ENCODE data around the gene PVALEF.

PVALEF gene

DNA sequence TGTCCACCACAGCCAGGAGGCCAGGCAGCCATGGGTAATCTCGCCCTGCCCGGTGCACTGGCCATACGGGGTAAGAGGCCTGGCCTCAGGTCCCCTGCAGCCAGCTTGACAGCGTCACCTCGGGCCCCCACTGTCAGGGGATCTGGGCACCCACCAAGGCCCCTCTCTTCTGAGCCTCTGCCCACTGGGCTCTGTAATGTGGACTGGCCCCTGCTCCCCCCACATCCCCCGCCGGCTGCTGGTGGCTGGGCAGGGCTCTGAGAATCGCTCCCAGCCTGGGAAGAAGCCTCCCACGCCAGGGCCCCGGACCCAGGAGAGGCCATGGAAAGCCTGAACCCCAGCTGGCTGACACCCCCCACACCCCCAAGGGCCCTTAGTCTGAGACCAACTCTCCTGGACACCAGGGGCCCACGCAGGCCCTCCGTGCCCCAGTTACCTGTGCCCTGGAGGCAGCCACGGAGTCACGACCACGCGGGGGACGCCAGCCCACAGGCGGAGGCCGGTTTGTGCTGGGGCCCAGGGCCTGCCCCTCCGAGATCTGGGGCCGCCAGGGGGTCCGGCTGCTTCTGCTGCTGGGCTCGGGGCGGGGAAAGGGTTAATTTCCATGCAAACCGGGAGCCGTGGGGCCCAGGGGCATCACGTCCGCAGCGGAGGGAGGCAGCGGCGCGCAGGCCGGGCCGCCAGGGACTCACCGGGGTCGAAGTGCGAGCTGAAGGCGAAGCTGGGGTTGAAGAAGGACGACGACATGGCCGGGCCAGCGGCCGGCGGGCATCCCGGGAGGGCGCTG, at the start of gene PVALEF:
PVALEF (plus strand) TSS at position 262 of the 787 bp plus-strand sequence. CDS start 15,720 bp downstream, outside the sequence.
- DNase-seq, result no peak

DNA sequence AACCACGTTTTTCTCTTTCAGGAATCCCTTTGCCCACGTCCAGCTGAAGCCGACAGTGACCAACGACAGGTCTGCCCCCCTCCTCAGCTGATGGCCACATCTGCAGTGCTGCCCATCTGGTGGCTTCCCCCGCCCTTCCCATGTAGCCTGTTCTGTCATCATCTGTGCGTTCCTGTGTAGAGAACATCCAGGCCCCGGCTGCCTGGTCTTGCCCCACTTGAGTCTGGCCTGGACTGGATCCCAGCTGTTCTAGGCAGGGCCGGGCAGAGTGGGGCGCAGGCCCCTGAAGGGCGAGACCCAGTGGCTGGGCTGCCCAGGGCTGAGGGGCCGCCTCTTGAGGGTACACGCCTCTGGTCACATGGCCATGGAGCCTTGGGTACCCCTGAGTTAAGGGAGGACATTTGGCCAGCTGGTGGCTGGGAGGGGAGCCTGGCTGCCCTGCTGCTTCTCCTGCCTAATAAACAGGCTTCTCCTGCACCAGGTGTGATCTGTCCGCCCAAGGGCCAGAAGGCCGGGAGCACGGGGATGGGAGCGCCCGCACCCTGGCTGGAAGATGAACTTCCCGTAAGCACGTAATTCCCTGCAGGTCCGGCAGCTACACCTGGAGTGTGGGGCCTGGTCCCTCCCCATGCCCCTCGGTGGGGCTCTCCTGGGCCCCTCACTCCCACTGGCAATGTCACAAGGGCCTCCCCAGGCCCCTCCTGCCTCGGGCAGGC, 49.4 kb upstream of the PVALEF start:
- no peak for DNase-seq

DNA sequence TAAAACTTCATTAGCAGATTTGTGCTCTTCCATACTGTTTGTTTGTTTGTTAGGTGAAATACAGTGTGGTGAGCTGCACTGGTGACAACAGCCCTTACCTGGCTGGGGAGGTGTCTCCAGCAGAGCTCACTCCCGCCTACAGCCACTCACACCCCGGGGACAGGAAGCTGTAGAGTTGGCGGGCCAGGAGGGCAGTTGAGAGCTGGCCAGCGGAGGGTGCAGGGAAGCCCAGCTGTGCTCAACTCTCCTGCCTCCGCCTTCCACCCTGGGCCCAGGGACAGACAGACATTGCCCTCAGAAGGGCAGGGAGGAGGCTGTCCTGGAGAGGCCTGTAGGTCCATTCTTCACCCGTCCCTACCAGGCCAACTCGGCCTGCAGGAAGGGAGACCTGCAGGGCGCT, 48.6 kb upstream of the PVALEF start:
- DNase-seq, result no peak

DNA sequence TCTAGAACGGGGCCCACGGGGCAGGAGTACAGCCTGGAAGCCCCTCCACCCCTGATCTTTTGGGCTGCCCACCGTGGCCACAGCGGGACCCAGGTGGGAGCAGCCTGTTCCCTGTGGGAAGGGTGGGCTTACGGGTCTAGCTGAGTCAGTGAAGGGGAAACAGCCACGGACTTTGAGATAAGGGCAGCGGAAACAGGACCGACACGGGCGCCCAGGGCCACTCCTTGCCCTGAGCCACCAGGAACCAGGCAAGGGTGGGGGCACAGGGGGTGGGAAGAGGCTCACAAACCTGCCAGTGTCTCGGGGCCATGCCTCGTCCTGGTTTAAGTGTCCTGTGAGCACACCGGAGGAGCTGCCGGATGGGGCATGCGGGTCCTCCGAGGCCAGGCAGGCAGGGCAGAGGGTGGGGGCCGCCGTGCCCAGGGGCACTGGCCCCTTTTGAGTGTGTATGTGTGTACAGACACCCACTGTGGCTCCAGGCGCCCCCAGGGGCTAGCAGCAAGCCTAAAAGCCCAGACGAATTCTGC, 47.6 kb upstream of the PVALEF start:
- DNase-seq, result no peak

DNA sequence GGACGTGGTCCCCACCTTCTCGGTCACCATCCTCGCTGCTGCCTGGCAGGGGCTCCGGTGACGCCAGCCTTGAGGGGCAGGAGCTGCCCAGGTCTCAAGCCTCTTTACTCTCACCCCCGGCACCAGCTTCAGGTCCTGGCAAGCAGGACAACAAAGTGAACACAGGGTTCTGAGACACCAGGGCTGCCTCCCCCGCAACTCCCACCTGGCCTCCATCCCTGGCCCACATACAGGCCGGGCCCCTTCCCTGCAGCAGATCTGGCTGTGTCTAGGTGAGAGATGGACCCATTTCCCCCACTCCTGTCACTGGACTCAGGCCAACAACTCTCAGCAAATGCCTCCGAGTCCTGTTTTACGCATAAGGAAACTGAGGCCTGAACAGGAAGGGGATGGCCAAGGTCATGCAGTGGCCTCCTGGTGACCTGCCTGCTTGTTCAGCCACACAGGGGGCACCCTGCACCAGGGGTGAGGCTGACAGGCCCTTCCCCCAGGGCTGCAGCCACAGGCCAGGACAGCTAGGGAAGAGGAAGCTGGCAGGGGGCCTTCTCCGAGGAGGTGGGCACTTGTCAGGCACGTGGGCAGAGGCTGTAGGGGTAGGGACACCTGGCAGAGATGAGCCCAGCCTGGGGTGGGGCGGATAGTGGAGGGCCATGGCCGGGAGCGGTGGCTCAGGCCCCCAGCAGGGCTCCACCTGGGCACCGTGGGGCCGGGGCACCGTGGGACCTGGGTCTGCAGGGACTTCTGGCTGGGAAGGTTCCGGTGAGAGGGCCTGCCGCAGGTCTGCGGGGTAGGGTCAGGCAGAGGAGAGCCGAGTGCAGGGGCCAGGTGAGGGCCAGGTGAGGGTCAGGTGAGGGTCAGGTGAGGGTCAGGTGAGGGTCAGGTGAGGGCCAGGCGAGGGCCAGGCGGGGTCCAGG, 46.7 kb upstream of the PVALEF start:
- DNase-seq, result no peak

DNA sequence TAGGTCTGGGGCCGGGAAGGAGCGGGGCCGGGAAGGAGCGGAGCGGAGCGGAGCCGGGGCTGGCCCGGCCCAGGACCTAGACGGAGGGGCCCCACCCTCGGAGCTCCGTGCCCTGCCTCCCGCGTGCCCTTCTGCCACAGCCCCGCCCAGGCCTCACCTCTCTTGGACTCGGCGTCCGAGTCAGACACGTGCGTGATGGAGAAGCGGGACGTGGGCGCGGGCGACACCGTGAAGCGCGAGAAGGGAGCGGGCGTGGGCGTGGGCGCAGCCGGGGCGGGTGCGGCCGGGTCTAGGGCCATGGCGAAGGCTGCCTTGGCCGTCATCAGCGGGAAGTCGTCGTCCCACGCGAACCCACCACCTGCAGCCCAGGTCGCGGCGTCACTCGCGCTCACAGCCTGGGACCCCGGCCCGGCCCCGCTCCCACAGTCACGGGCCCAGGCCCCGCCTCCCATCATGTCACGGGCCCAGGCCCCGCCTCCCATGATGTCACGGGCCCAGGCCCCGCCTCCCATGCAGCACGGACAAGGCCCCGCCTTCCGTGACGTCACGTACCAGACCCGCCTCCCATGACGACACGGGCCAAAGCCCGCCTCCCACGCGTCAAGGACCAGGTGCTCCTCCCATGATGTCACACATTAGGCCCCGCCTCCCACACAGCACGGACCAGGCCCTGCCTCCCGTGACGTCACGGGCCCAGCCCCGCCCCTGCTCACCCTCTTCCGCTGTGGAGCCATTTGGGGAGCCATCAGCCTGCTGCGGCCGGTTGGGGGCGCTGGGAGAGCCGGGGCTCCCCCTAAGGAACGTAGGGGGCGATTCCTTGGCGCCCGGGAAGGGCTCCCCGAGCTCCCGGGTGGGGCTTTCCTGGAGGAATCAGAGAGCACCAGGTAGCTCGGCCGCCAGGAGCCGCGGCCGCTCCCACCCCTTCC, 45.8 kb upstream of the PVALEF start:
- peak in 1 of 2 donors; percentile 87 for DNase-seq

DNA sequence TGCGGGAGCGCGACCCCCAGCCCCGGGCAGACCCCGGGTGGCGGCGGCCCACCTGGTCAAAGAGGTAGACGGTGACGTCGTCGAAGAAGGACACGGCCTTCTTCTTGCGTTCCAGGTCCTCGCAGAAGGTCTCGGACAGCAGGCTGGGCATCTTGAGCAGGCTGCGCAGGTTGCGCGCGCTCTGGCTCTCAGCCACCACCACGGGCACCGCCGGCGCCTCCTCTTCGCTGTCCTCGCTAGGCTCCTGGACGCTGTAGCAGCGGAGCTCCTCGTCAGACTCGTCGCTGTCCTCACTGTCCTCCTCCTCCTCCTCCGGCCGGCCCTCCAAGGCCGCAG, 45.2 kb upstream of the PVALEF start:
- no peak for DNase-seq

DNA sequence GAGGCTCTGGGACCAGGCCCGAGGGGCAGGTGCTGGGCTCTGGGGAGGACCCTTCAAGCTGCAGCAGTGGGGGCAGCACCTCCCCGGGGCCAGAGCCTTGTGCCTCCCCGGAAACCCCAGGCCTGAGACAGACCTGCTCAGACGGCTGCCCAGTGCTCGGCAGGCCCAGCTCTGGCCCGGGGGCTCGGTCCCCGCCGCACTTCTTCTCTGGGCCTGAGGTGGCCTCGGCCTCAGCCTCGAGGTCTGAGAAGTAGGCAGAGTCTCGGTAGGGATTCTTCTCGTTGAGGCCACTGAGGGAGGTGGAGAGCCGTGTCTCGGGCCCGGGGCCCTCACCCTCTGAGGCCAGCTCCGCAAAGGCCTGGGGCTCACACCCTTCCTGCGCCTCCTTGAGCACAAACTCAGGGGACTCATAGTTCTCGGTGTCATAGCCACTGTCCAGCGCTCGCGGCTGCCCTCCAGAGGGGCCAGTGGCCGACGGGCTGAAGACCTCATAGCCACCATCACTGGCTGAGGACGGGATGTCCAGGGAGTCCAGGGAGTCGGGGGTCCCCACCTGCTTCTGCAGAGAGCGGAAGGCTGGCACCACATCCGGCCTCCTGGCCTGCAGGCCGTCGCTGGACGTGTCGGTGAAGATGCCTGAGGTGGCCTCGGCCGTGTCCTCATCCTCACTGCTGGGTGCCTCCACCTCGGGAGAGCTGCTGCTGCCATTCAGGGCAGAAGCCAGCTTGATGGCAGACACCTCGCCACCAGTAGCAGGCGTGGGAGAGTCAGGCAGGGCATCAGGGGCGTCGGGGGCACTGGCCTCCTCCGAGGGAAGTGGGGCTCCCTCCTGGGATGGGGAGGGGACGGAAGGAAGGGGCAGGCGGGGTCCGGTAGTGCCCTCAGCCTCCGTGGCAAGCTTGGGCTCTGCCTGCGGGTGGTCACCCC, 44.3 kb upstream of the PVALEF start:
- no peak for DNase-seq

DNA sequence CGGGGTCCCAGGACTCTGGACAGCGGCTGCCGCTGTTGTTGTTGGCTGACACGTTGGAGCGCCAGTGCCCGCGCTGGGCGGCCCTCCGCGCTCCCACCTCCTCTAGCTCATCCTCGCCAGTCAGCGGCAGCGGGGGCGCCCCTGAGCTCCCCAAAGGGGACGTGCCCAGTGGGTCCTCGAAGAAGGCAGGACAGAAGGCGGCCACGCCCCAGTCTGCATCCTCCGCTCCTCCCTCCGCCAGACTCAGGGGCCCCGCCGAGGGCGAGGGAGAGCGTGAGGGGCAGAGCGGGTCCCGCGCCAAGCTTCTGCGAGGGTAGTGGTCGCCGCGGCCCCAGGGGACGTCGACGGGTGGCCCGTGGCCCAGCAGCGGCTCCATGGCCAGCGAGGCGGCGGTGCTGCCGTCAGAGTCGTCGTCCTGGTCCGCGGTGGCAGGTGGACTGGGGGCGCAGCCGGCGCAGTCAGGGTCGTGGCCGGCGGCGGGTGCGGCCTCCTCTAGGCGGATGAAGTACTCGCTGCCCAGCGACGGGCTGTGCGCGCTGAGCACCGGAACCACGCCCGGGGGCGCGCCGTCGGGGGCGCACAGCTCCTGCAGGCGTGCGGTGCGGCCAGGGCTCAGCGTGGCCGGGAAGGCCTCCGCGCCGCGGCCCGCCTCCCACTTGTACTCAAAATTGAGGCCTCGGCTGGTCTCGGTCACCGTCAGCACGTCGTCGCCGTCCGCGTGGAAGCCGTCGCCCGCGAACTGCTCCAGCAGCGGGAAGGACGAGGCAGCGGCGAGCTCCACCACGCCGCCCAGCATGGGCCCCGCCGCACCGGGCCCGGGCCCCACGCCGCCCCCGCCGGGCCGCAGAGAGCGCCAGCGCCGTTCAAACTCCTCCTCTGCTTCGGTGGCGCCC, 43.2 kb upstream of the PVALEF start:
- no peak for DNase-seq

DNA sequence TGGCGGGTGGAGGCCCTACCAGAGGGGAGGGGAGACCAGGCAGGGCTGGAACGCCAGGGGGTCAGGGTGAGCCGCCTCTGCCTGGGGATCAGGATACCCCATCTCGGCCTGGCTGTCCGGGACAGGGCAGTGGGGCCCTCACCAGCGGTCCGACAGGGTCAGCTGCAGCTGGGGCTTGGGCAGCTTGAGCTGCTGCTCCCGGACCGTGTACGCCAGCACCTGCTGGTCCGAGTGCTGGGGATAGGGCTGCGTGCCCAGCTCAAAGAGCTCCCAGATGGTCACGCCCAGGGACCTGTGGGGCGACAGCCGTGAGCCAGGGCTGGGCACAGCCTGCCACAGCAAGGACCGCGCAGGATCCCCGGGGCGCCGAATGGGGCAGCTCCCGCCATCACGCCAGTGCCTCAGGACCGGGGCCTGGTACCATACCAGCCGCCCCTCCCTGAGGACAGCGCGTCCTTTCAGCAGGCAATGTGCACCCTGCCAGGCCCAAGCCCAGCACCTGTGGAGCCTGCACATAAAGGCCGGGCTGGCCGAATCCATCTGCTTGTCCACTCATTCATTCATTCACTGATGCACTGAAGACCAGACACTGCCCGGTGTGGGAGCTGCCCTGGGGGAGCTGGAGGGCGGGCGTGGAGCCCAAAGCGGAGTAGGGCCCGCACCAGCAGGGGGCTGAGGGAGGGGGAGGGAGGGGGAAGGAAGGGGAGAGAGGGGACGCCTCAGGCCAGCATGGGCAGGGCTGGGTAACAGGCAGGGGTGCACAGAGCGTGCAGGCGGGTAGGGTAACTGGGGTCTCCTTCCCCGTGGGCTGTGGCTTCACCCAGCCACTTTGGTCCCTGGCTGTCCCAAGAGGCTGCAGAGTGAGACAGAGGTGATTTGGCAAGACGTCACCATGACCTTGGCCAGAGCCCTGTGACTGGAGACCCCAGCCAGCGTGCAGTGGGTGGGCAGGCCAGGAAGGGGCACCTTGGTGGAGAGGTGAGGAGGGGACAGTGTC, 42.0 kb upstream of the PVALEF start:
- no peak for DNase-seq

DNA sequence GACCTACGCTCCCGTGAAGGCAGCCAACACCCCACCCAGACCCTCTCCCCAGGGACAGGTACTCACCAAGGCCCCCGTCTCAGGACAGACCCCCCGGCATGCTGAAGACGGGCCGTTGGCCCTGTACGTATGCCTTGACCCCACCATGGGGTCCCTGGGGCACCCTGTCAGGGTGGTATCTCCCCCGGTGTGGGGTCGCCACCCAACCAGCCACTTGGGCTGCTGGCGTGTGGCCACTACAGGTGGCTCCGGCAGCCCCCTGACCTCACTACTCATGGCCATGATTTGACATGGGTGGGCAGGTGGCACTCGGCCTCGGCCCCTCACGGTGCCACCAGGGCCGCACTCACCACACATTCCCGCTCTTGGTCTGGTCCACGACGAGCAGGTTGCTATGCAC, 40.9 kb upstream of the PVALEF start:
- DNase-seq, result no peak

DNA sequence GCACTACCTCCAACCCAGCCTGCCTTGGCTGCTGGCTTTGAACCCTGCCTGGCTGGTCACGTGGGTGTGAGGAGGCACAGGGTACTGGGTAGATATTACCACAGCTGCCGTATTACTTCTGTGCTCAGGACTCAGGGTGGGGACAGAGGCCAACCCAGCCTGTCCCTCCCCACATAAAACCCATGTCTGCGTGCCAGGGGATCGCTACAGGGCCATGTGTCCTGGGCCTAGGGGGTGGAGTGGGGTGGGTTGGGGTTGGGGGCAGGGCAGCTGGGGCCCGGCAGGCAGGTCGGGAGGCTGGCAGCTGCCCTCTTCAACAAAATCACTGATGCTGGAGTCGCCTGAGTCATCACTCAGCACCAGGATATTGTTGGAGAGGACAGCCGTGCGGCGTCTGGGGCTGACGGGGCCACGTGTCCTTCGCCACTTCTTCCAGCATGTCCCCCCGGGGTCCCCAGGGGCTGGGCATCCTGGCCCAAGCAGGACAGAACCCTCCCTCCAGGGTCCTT, 39.7 kb upstream of the PVALEF start:
- no peak for DNase-seq

DNA sequence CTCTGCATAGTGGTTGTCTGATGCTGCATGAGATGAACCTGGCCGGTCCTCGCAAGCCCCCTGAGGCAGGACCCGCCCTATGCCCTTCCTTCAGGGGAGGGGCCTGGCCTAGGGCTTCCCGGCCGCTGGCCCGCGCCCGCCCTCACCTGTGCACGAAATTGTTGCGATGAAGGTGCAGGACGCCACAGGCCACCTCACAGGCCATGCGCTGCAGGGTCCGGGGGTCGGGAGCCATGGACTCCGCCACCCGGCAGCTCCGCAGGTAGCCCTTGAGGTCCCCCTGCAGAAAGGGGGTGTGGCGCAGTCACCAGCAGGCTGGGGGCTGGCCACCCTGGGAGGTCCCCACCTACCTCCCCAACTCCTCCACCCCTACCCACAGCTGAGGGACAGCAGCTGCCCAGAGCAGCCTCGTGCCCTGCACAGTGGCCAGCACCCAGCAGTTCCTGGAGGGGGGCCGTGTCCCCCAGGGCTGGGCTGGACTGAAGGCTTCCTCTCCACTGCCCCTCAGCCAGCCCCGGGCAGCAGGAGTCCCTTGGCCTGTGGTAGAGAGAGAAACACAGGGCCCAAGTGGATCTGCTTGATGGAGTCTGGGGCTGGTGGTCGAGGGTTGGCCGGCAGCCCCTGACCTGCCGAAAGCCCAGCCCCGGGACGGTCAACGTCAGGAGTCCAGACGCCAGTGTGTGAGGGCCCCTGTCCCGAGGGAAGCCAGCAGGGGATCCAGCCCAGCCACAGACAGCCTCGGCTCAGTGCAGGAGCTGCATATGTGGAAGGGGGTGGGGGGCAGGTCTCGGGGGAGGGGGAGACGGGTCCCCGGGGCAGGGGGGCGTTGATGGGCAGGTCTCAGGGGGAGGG, 38.8 kb upstream of the PVALEF start:
- DNase-seq, result no peak

DNA sequence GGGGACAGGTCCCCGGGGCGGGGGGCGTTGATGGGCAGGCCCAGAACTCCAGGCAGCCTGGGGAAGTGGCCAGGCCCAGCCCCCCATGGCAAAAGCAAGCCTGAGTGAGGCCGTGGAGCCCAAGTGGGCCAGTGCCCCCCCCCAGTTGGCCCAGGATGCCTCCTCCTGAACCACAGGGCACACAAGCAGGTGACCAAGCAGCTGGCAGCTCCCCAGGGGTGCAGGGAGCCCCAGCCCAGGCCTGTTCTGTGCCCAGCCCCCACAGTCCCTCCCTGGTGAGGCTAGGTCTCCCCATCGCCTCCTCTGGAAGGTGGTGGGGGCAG, 38.2 kb upstream of the PVALEF start:
- no peak for DNase-seq

DNA sequence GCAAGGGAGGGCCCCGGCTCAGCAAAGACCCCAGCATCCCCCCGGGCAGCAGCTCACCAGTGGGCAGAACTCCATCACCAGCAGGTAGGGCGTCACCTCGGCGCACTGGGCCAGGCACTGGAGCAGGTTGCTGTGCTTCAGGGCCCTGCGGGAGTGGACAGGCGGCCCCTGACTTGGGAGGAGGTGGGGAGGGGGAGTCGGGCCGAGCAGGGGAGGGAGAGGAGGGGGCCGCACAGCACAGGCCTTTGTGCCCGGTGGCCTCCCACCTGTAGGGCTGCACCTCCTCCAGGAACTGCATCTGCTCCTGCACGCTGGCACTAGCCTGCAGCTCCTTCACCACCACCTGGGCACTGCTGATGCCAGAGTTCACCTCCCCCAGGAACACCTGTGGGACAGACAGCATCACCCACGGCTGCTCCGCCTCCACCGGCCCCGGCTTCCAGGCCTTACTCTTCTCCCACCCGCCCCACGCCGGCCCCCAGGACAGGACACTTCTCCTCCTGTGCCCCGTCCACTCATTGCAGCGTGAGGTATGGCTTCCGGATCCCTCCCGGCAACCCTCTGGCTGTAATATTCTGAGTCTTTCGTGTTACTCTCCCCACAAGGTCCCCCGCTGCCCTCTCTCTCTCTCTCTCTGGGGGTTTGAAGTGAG, 37.7 kb upstream of the PVALEF start:
- DNase-seq, result no peak

DNA sequence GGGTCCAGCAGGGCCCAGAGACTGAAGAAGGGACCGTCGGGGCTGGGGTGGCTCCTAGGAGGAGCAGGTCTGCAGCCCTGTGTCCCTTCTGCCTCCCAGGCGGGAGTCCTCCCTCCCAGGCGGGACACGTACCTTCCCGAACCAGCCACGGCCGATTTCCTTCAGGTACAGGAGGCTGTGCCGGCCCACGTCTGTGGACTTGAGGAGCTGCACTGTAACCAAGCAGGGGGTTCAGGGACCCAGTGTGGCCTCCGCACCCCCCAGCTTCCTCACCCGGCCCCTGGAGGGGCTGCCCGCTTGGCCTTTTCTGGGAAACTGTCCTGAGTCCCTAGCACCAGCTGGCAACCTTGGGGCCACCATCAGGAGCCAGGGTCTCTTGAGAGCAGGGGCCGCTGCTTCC, 37.0 kb upstream of the PVALEF start:
- DNase-seq, result no peak

DNA sequence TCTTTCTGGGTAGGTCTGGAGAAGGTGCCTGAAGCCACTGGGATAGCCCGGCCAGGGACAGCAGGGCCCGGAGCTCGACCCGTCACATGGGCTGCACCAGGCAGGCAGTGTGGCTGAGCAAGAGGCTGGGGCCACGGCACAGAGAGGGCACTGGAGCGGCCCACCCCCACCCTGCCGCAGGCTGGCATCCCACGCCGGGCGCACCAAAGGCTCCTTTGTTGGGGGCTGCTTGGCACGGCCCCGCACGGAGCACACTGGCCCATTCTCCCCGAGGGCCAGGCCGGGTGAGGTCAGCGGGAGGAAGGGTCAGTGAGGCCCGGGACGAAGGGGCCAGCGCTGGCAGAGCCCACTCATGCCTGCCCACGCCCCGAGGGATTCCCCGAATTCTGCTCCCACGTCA, 36.5 kb upstream of the PVALEF start:
- DNase-seq, result no peak
